ENCODE results near the gene A4GALT.
"Not testable (repeated sequence)": the region's sequence is repeated elsewhere in the genome, so short reads cannot be mapped to it uniquely, and the experiment has no call there.

DNA sequence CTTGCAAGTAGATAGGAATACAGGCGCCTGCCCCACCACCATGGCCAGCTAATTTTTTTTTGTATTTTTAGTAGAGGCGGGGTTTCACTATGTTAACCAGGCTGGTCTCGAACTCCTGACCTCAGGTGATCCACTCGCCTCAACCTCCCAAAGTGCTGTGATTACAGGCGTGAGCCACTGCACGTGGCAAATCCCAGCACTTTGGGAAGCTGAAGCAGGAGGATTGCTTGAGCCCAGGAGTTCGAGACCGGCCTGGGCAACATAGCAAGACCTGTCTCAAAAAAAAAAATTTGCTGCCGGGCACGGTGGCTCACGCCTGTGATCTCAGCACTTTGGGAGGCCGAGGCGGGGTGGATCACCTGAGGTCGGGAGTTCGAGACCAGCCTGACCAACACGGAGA, 34.5 kb upstream of the A4GALT start:
- TF ChIP-seq POLR2A, POLR2AphosphoS5, EP300 (IDR thresholded peaks at IDR 0.05): not testable (repeated sequence)
- TF ChIP-seq, protein P1, sequence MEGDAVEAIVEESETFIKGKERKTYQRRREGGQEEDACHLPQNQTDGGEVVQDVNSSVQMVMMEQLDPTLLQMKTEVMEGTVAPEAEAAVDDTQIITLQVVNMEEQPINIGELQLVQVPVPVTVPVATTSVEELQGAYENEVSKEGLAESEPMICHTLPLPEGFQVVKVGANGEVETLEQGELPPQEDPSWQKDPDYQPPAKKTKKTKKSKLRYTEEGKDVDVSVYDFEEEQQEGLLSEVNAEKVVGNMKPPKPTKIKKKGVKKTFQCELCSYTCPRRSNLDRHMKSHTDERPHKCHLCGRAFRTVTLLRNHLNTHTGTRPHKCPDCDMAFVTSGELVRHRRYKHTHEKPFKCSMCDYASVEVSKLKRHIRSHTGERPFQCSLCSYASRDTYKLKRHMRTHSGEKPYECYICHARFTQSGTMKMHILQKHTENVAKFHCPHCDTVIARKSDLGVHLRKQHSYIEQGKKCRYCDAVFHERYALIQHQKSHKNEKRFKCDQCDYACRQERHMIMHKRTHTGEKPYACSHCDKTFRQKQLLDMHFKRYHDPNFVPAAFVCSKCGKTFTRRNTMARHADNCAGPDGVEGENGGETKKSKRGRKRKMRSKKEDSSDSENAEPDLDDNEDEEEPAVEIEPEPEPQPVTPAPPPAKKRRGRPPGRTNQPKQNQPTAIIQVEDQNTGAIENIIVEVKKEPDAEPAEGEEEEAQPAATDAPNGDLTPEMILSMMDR (IDR thresholded peaks at IDR 0.05): not testable (repeated sequence)
